A549 (cell line): ENCODE results near the gene BPIFA3. TPM values are rescaled to one million over a fixed set of nuclear protein-coding genes. Genes with fewer than 3 reads are reported as not detected.

Experiments used
- ATAC-seq, 2 experiments: fragments of 200-7000 bp in 1 of 2; fragments of >200 bp in 1 of 2; cut with Nextera tagmentation in 1 of 2; cut with Tn5 transposase in 1 of 2; 3 replicates each; pipeline versions ENCODE4 v1.8.0 to v1.9.1; 2018 to 2020; ENCODE audit warnings: mild to moderate bottlenecking in 1 of 2, moderate library complexity in 1 of 2
- CTCF ChIA-PET: fragments of 300-600 bp; sonication (Branson Sonifier 250); formaldehyde crosslinking; extraction: SDS; loops from one replicate; lab custom pipeline; 2021; ENCODE audit warnings: antibody characterized with exemption, inconsistent platforms; lab: Yijun Ruan, JAX
- POLR2A ChIA-PET: fragments of 350-600 bp; formaldehyde crosslinking; extraction: SDS; loops from one replicate; lab custom pipeline; 2021; ENCODE audit warnings: antibody characterized with exemption, inconsistent platforms; lab: Yijun Ruan, JAX
- DNase-seq, 2 experiments: peaks; one replicate each; pipeline versions ENCODE4 v3.0.0 to v3.0.0-alpha.2; 2011 to 2016; ENCODE audit warnings: low read depth in 1 of 2, low spot score in 1 of 2
- FAIRE-seq: peaks from 2 replicates; lab custom pipeline; 2011; peaks lifted over from hg19 to GRCh38; lab: Jason Lieb, UNC
- H3K27ac ChIP-seq, 2 experiments: fragments of >200 bp; sonication (Bioruptor Twin); formaldehyde crosslinking; 3 replicates each; pipeline ENCODE4 v1.5.1; 2016 to 2017
- H3K4me1 ChIP-seq: fragments of >200 bp; sonication (Bioruptor Twin); formaldehyde crosslinking; 3 replicates; pipeline ENCODE4 v1.6.1; 2016
- H3K4me2 ChIP-seq: fragments of >200 bp; sonication (Bioruptor Twin); formaldehyde crosslinking; 3 replicates; pipeline ENCODE4 v1.6.1; 2016
- H3K4me3 ChIP-seq: fragments of >200 bp; sonication (Bioruptor Twin); formaldehyde crosslinking; 3 replicates; pipeline ENCODE4 v1.5.1; 2016
- H3K9me3 ChIP-seq: fragments of >200 bp; sonication (Bioruptor Twin); formaldehyde crosslinking; 3 replicates; pipeline ENCODE4 v1.6.1; 2016
- BHLHE40 ChIP-seq: IDR thresholded peaks from 2 replicates; pipeline ENCODE4 v1.6.1; 2012; ENCODE audit warnings: low read depth, low read length, inconsistent platforms
- CBX2 ChIP-seq: fragments of 200-600 bp; sonication (generic); IDR thresholded peaks from 2 replicates; pipeline ENCODE4 v1.6.1; 2016; ENCODE audit warnings: low read depth, mild to moderate bottlenecking, borderline replicate concordance
- CEBPB ChIP-seq, 2 experiments: fragments of >200 bp in 1 of 2; sonication (Bioruptor Twin) in 1 of 2; formaldehyde crosslinking in 1 of 2; IDR thresholded peaks; 2 replicates each; pipeline ENCODE4 v1.6.1; 2012 to 2016
- EHMT2 ChIP-seq: fragments of 200-600 bp; sonication (generic); IDR thresholded peaks from 2 replicates; pipeline ENCODE4 v1.6.1; 2016; ENCODE audit warnings: antibody characterized with exemption, low read depth, mild to moderate bottlenecking, moderate library complexity
- EP300 ChIP-seq, 2 experiments: fragments of >200 bp; sonication (Bioruptor Twin); formaldehyde crosslinking; IDR thresholded peaks; 2 replicates in 1 of 2; 3 replicates in 1 of 2; pipeline ENCODE4 v1.6.1; 2016 to 2017
- FOSB ChIP-seq: fragments of 250-450 bp; sonication (Bioruptor Pico); IDR thresholded peaks from 2 replicates; pipeline ENCODE4 v1.5.0; 2020; ENCODE audit warnings: mild to moderate bottlenecking, moderate library complexity
- HDAC2 ChIP-seq: fragments of 200-600 bp; sonication (generic); IDR thresholded peaks from 2 replicates; pipeline ENCODE4 v1.6.1; 2016
- KDM5A ChIP-seq: fragments of 200-600 bp; sonication (generic); IDR thresholded peaks from 2 replicates; pipeline ENCODE4 v1.6.1; 2016; ENCODE audit warnings: antibody characterized with exemption, mild to moderate bottlenecking
- MAZ ChIP-seq: fragments of 150-350 bp; IDR thresholded peaks from 2 replicates; pipeline ENCODE4 v1.6.1; 2014; ENCODE audit warnings: antibody characterized with exemption, low read depth, low read length, borderline replicate concordance
- NR3C1 ChIP-seq: fragments of >200 bp; sonication (Bioruptor Twin); formaldehyde crosslinking; IDR thresholded peaks from 3 replicates; pipeline ENCODE4 v1.6.1; 2017
- PHF8 ChIP-seq: fragments of 200-600 bp; sonication (generic); IDR thresholded peaks from 2 replicates; pipeline ENCODE4 v1.6.1; 2016; ENCODE audit warnings: low read depth, mild to moderate bottlenecking, antibody characterized with exemption, moderate library complexity, borderline replicate concordance
- POLR2A ChIP-seq: IDR thresholded peaks from 2 replicates; pipeline ENCODE4 v1.6.1; 2012; ENCODE audit warnings: mild to moderate bottlenecking, low read length
- POLR2AphosphoS2 ChIP-seq: conservative IDR thresholded peaks from 2 replicates; pipeline ENCODE4 v1.6.1; 2012; ENCODE audit warnings: low read length, improper control_type of control experiment, inconsistent platforms
- RAD21 ChIP-seq, 2 experiments: fragments of >200 bp in 1 of 2; sonication (Bioruptor Twin) in 1 of 2; formaldehyde crosslinking in 1 of 2; IDR thresholded peaks in 1 of 2; conservative IDR thresholded peaks in 1 of 2; 2 replicates in 1 of 2; 3 replicates in 1 of 2; pipeline ENCODE4 v1.6.1; 2012 to 2018; ENCODE audit warnings: inconsistent platforms in 1 of 2
- RCOR1 ChIP-seq: fragments of 150-350 bp; IDR thresholded peaks from 2 replicates; pipeline ENCODE4 v1.6.1; 2014; ENCODE audit warnings: antibody characterized with exemption, low read length, low read depth
- RNF2 ChIP-seq: fragments of 200-600 bp; sonication (generic); IDR thresholded peaks from 2 replicates; pipeline ENCODE4 v1.6.1; 2016; ENCODE audit warnings: low read depth, mild to moderate bottlenecking, antibody characterized with exemption, moderate library complexity, borderline replicate concordance
- TP53 ChIP-seq: fragments of 250-450 bp; sonication (Bioruptor Pico); IDR thresholded peaks from 2 replicates; pipeline ENCODE4 v1.5.0; 2021; ENCODE audit warnings: mild to moderate bottlenecking, moderate library complexity
- ZNF302 ChIP-seq: fragments of 250-450 bp; sonication (Bioruptor Pico); IDR thresholded peaks from 2 replicates; pipeline ENCODE4 v1.9.0; 2021; ENCODE audit warnings: inconsistent platforms, mild to moderate bottlenecking, moderate library complexity
- ZSCAN20 ChIP-seq: fragments of 250-450 bp; sonication (Bioruptor Pico); IDR thresholded peaks from 2 replicates; pipeline ENCODE4 v1.8.0; 2022; ENCODE audit warnings: mild to moderate bottlenecking, moderate library complexity
- WGBS: methylation state at CpG from one replicate; pipeline ENCODE4 v1.1.6; 2017; ENCODE audit errors: missing lambda C conversion rate; 5-methylcytosine and 5-hydroxymethylcytosine counted together
- polyA plus RNA-seq, 4 experiments: library from polyadenylated mRNA; depleted of rRNA in 3 of 4; stranded (reverse); fragments of >200 nt; fragmentation: RNase III in 1 of 4; extraction: RNeasy Plus Mini Kit Qiagen cat#74134 plus additional on column Dnase treatment in 1 of 4; gene quantifications; 2 replicates in 3 of 4; 3 replicates in 1 of 4; pipeline ENCODE4 v1.2.3, GENCODE V29; 2011 to 2017
- TF ChIP-seq, protein P1 (sequence below): fragments of 150-350 bp; IDR thresholded peaks from 2 replicates; pipeline ENCODE4 v1.6.1; 2014; ENCODE audit warnings: low read depth, mild to moderate bottlenecking, low read length
- TF ChIP-seq, protein P2 (sequence below): IDR thresholded peaks from 2 replicates; pipeline ENCODE4 v1.6.1; 2012
- TF ChIP-seq, protein P3 (sequence below): fragments of 200-600 bp; sonication (generic); IDR thresholded peaks from 2 replicates; pipeline ENCODE4 v1.6.1; 2016; ENCODE audit warnings: antibody characterized with exemption, mild to moderate bottlenecking, moderate library complexity

The BPIFA3 gene
- polyA plus RNA-seq, 2 of the 4 experiments (the other 2 are of a cell fraction): not detected

DNA sequence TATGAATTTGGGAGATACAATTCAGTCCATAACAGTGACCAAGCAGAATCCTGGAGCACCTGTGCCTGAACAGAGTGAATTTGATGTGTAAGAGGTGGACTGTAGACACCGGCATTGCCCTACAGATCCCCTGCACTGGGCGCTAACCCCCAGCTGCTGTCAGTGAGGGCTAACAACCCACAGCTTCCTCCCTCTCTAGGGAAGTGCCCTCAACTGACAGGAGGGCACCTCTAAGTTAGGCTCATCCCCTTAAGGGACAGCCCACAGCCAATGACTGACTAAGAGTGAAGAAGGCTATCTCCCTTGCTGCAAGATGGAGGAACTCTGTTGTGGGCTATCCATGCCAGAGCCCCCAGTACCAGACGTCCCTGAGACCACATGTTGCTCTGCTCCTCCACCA lies 50.5 kb downstream of the BPIFA3 start:
- H3K9me3 ChIP-seq: no peaks in the 10 kb centered on the region
- FAIRE-seq (no peak), DNase-seq (no peak), ATAC-seq (no peak)
- 50% methylated on average over 3 of the region's 3 CpGs for WGBS
- ChIA-PET POLR2A (no interaction called here), CTCF (interaction anchor here (0.6 to 0.7 kb wide), 2 partner anchors 26 to 294 kb away, joined by 3 read pairs; no protein-coding TSS in a partner anchor)
- no peaks in the 10 kb centered on the region for H3K4me1 ChIP-seq
- H3K27ac ChIP-seq: no peak overlapping the region
- H3K4me3 ChIP-seq: no peak overlapping the region
- no peak for TF ChIP-seq CBX2
- TF ChIP-seq, protein P1, sequence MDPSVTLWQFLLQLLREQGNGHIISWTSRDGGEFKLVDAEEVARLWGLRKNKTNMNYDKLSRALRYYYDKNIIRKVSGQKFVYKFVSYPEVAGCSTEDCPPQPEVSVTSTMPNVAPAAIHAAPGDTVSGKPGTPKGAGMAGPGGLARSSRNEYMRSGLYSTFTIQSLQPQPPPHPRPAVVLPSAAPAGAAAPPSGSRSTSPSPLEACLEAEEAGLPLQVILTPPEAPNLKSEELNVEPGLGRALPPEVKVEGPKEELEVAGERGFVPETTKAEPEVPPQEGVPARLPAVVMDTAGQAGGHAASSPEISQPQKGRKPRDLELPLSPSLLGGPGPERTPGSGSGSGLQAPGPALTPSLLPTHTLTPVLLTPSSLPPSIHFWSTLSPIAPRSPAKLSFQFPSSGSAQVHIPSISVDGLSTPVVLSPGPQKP: no peak
- TF ChIP-seq FOSB (CRISPR knock-in tag): no peak
- no peak overlapping the region for H3K4me2 ChIP-seq

DNA sequence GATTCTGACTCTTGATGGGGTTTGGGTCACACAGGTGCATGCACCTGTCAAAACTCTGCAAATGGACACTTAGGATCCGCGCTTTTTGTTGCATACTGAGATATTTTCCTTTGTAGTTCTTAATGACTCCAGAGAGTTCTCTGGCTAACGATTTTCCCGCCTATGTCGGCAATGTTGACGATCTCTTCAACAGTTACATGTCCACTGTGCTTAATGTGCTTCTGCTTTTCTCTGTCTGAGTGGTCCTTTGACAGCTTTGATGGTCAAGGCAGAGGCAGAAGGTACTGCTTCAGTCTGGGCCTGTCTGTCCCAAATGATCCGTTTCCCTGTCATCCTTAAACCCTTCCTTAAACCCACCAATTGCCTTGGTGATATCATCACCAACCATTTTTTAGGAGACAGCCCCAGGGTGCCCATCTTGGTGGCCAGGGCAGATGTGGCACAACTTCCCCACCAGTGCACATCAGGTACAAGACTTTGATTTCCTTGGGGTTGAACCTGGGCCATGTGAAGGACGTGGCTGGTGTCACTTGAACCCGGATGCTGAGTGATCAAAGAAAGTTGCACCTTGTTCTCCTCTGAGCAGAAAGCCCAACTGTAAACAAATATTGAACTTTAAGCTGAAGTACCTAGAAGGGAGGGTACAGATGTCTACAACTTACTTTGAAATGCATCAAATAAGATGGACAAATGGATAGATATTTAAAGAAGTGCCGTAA lies 55.2 kb downstream of the BPIFA3 start:
- ChIA-PET POLR2A (no interaction called here), CTCF (interaction anchor here (0.6 to 1.5 kb wide), 3 partner anchors 10 to 1383 kb away, joined by 3 to 4 read pairs (median 3); no protein-coding TSS in a partner anchor)
- Histone ChIP-seq H3K4me2 (no peak overlapping the region), H3K9me3 (no peaks in the 10 kb centered on the region), H3K4me3 (no peak overlapping the region), H3K4me1 (no peaks in the 10 kb centered on the region), H3K27ac (no peak overlapping the region)
- ATAC-seq (no peak), DNase-seq (no peak), FAIRE-seq (no peak)
- TF ChIP-seq HDAC2: no peak
- no peak for TF ChIP-seq KDM5A
- TF ChIP-seq, protein P2, sequence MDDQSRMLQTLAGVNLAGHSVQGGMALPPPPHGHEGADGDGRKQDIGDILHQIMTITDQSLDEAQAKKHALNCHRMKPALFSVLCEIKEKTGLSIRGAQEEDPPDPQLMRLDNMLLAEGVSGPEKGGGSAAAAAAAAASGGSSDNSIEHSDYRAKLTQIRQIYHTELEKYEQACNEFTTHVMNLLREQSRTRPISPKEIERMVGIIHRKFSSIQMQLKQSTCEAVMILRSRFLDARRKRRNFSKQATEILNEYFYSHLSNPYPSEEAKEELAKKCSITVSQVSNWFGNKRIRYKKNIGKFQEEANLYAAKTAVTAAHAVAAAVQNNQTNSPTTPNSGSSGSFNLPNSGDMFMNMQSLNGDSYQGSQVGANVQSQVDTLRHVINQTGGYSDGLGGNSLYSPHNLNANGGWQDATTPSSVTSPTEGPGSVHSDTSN: no peak
- no peak for TF ChIP-seq BHLHE40
- TF ChIP-seq EP300 (IDR thresholded peaks at IDR 0.05): no peak
- TF ChIP-seq CEBPB (IDR thresholded peaks at IDR 0.05): no peak
- TF ChIP-seq NR3C1: no peak
- no peak for TF ChIP-seq EHMT2
- no peak for TF ChIP-seq RCOR1
- no peak for TF ChIP-seq RNF2
- no peak for TF ChIP-seq PHF8
- TF ChIP-seq POLR2A: no peak
- TF ChIP-seq MAZ: no peak
- no peak for TF ChIP-seq RAD21 (conservative IDR thresholded peaks at IDR 0.05 in 1 of 2, IDR thresholded peaks at IDR 0.05 in 1 of 2)
- TF ChIP-seq ZNF302 (CRISPR knock-in tag): no peak
- TF ChIP-seq ZSCAN20 (CRISPR knock-in tag): no peak
- no peak for TF ChIP-seq FOSB (CRISPR knock-in tag)
- TF ChIP-seq, protein P3, sequence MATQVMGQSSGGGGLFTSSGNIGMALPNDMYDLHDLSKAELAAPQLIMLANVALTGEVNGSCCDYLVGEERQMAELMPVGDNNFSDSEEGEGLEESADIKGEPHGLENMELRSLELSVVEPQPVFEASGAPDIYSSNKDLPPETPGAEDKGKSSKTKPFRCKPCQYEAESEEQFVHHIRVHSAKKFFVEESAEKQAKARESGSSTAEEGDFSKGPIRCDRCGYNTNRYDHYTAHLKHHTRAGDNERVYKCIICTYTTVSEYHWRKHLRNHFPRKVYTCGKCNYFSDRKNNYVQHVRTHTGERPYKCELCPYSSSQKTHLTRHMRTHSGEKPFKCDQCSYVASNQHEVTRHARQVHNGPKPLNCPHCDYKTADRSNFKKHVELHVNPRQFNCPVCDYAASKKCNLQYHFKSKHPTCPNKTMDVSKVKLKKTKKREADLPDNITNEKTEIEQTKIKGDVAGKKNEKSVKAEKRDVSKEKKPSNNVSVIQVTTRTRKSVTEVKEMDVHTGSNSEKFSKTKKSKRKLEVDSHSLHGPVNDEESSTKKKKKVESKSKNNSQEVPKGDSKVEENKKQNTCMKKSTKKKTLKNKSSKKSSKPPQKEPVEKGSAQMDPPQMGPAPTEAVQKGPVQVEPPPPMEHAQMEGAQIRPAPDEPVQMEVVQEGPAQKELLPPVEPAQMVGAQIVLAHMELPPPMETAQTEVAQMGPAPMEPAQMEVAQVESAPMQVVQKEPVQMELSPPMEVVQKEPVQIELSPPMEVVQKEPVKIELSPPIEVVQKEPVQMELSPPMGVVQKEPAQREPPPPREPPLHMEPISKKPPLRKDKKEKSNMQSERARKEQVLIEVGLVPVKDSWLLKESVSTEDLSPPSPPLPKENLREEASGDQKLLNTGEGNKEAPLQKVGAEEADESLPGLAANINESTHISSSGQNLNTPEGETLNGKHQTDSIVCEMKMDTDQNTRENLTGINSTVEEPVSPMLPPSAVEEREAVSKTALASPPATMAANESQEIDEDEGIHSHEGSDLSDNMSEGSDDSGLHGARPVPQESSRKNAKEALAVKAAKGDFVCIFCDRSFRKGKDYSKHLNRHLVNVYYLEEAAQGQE: no peak
- no peak for TF ChIP-seq POLR2AphosphoS2
- TF ChIP-seq TP53: no peak
- 65% methylated on average over 10 of the region's 10 CpGs for WGBS
